ENCODE results near the gene IRAK3. TPM values are rescaled to one million over a fixed set of nuclear protein-coding genes. Genes with fewer than 3 reads are reported as not detected.

The IRAK3 gene
- total and polyA plus RNA-seq, 9 donors = 1.8 to 11.4 (median 7.3) TPM

- WGBS, 3 donors = 87 to 92% (median 88%) methylated on average over 5 of the region's 5 CpGs
Observed at GRCh38 chr12:66288121-66288520, 99.1 kb downstream of the IRAK3 start.

GRCh38 chr12:66289485-66289884 lies 100.5 kb downstream of the IRAK3 start:
- Histone ChIP-seq H3K4me3 (no peak overlapping the region), H3K4me1 (ENCODE audit: insufficient read depth) (no peaks in the 10 kb centered on the region), H3K9me3 (no peaks in the 10 kb centered on the region), H3K27me3 (no peaks in the 10 kb centered on the region), H3K36me3 (no peaks in the 10 kb centered on the region), H3K27ac (no peak overlapping the region)
- TF ChIP-seq EP300 (IDR thresholded peaks at IDR 0.05) = no peak
- no peak for TF ChIP-seq POLR2A (IDR thresholded peaks at IDR 0.05)
- no peak for TF ChIP-seq CTCF (IDR thresholded peaks at IDR 0.05)
- intact Hi-C loops (cut with DNase I) = no loop called here
- no peak for DNase-seq
- WGBS, 3 donors = 86 to 89% (median 89%) methylated on average over 2 of the region's 2 CpGs

More at GRCh38 chr12:66288121-66288520, 99.1 kb downstream of the IRAK3 start:
- no peak for TF ChIP-seq POLR2A (IDR thresholded peaks at IDR 0.05)
- TF ChIP-seq CTCF (IDR thresholded peaks at IDR 0.05) = no peak
- TF ChIP-seq EP300 (IDR thresholded peaks at IDR 0.05) = no peak
- Histone ChIP-seq H3K4me3 (no peak overlapping the region), H3K27me3 (no peaks in the 10 kb centered on the region), H3K36me3 (no peaks in the 10 kb centered on the region), H3K4me1 (ENCODE audit: insufficient read depth) (no peaks in the 10 kb centered on the region), H3K9me3 (no peaks in the 10 kb centered on the region), H3K27ac (no peak overlapping the region)
- intact Hi-C loops (cut with DNase I) = no loop called here
- no peak for DNase-seq

GRCh38 chr12:66290716-66291200 lies 101.7 kb downstream of the IRAK3 start:
- H3K4me1 ChIP-seq (ENCODE audit: insufficient read depth) = no peaks in the 10 kb centered on the region
- no peak overlapping the region for H3K27ac ChIP-seq
- no peak overlapping the region for H3K4me3 ChIP-seq
- no peaks in the 10 kb centered on the region for H3K9me3 ChIP-seq
- no peaks in the 10 kb centered on the region for H3K27me3 ChIP-seq
- no peak for TF ChIP-seq POLR2A (IDR thresholded peaks at IDR 0.05)
- no peak for TF ChIP-seq EP300 (IDR thresholded peaks at IDR 0.05)
- TF ChIP-seq CTCF (IDR thresholded peaks at IDR 0.05) = no peak
- 77 to 82% (median 77%) methylated on average over 2 of the region's 2 CpGs for WGBS, 3 donors
- intact Hi-C loops (cut with DNase I) = no loop called here
- H3K36me3 ChIP-seq = no peaks in the 10 kb centered on the region
- no peak for DNase-seq

- TF ChIP-seq POLR2A (IDR thresholded peaks at IDR 0.05) = no peak
- TF ChIP-seq EP300 (IDR thresholded peaks at IDR 0.05) = no peak
- no peak for TF ChIP-seq CTCF (IDR thresholded peaks at IDR 0.05)
- Histone ChIP-seq H3K4me1 (ENCODE audit: insufficient read depth) (no peaks in the 10 kb centered on the region), H3K27ac (no peak overlapping the region), H3K27me3 (no peaks in the 10 kb centered on the region), H3K4me3 (no peak overlapping the region), H3K36me3 (no peaks in the 10 kb centered on the region), H3K9me3 (no peaks in the 10 kb centered on the region)
- no peak for DNase-seq
- WGBS, 3 donors = 94 to 96% (median 94%) methylated on average over 1 of the region's 1 CpG
- intact Hi-C loops (cut with DNase I) = no loop called here
Observed at GRCh38 chr12:66296176-66296683, 107.2 kb downstream of the IRAK3 start.

Data from ovary (tissue), 9 donors.